Naive thymus-derived CD8-positive, alpha-beta T cell (primary cell): ENCODE measurements around the gene S100A5. TPM values are rescaled to one million over a fixed set of nuclear protein-coding genes. Genes with fewer than 3 reads are reported as not detected.
A peak's percentile ranks its signal among the peaks of the same experiment; 100 is the strongest.
"Not testable (repeated sequence)": the region's sequence is repeated elsewhere in the genome, so short reads cannot be mapped to it uniquely, and the experiment has no call there.

Experiments used
- ATAC-seq, 2 donors: fragments of 150-1000 bp; cut with Tn5 transposase in 1 of 2; sonication (Bioruptor Pico), chemical (Tn5 transposase) in 1 of 2; 1 replicate in 1 of 2; 2 replicates in 1 of 2; pipeline ENCODE4 v1.10.0; 2021; ENCODE audit warnings: mild to moderate bottlenecking in 2 of 2, moderate library complexity in 2 of 2
- POLR2A ChIA-PET: fragments of 350-600 bp; sonication (Branson Sonifier 250); formaldehyde crosslinking; loops from one replicate; lab custom pipeline; 2021; ENCODE audit warnings: antibody characterized with exemption; lab: Charles Lee
- DNase-seq, 10 donors: peaks; one replicate each; pipeline versions ENCODE4 v3.0.0 to v3.0.0-alpha.2; 2020 to 2022
- H3K27ac Mint-ChIP-seq, 10 donors: one replicate each; pipeline ENCODE4 v1.8.0; 2020 to 2022; ENCODE audit warnings: mild to moderate bottlenecking in 10 of 10, mixed read lengths in 10 of 10, moderate library complexity in 4 of 10, inconsistent platforms in 1 of 10
- H3K27me3 Mint-ChIP-seq, 5 donors: one replicate each; pipeline ENCODE4 v1.8.0; 2021 to 2022; ENCODE audit warnings: mixed read lengths in 5 of 5
- H3K36me3 Mint-ChIP-seq, 3 donors: one replicate each; pipeline ENCODE4 v1.8.0; 2020 to 2022; ENCODE audit warnings: mixed read lengths in 3 of 3, mild to moderate bottlenecking in 2 of 3, inconsistent platforms in 1 of 3
- H3K4me1 Mint-ChIP-seq, 4 donors: one replicate each; pipeline ENCODE4 v1.8.0; 2021 to 2022; ENCODE audit warnings: mixed read lengths in 4 of 4
- H3K4me3 Mint-ChIP-seq, 10 donors: one replicate each; pipeline ENCODE4 v1.8.0; 2020 to 2022; ENCODE audit warnings: mild to moderate bottlenecking in 10 of 10, mixed read lengths in 10 of 10, moderate library complexity in 6 of 10, inconsistent platforms in 1 of 10
- H3K9me3 Mint-ChIP-seq, 9 donors: one replicate each; pipeline ENCODE4 v1.8.0; 2020 to 2022; ENCODE audit warnings: mixed read lengths in 9 of 9, mild to moderate bottlenecking in 3 of 9, inconsistent platforms in 1 of 9, moderate library complexity in 1 of 9
- polyA plus RNA-seq, 3 donors: library from polyadenylated mRNA; unstranded; fragments of 300-500 nt; fragmentation: Illumina TruSeq; gene quantifications; one replicate each; pipeline ENCODE4 v1.2.3, GENCODE V29; 2021
- total RNA-seq, 8 experiments: library from RNA in 2 of 8; stranded (reverse) in 2 of 8; gene quantifications; one replicate each; pipeline ENCODE4 v1.2.3 and lab custom pipeline; 2021 to 2026

S100A5 gene
- total and polyA plus RNA-seq, 5 experiments from 2014 or later, result 0.63 to 1.4 (median 0.78) TPM; not detected in 2

- Mint-ChIP-seq H3K9me3 (no peaks in the 10 kb centered on the region), H3K27ac (peak within 1 kb of the TSS; percentile 8 to 96 (median 72)), H3K36me3 (no peaks in the 10 kb centered on the region), H3K4me1 (peaks cover 16 to 32% (median 28%) of the 10 kb centered on the region in 4 donors), H3K27me3 (peaks cover 0 to 4% (median 0%) of the 10 kb centered on the region in 5 donors), H3K4me3 (peak within 1 kb of the TSS in 7 of 10 donors; percentile 9 to 84 (median 51))
- POLR2A ChIA-PET, result interaction anchor here (0.6 to 4.1 kb wide), 8 partner anchors 20 to 68 kb away, joined by 3 to 25 read pairs (median 6); partner anchors contain the start of genes CHTOP, S100A4, S100A5 and S100A6
- peak; percentile 25 to 35 for ATAC-seq
- peak in 1 of 10 donors; percentile 30 for DNase-seq
Observed at GRCh38 chr1:153565529-153566374, 25.0 kb upstream of the S100A5 start, which contains the start of gene S100A2. Gene S100A2 (minus strand): TSS chr1:153565844. CDS start chr1:153563877, 1,967 bp downstream.

GRCh38 chr1:153563991-153564390, 23.3 kb upstream of the S100A5 start:
- no peaks in the 10 kb centered on the region for H3K36me3 Mint-ChIP-seq
- no peaks in the 10 kb centered on the region for H3K9me3 Mint-ChIP-seq
- peak overlapping the region in 3 of 10 donors; percentile 28 to 64 (median 29) for H3K27ac Mint-ChIP-seq
- H3K4me3 Mint-ChIP-seq, result no peak overlapping the region
- POLR2A ChIA-PET, result interaction anchor here (0.7 to 4.1 kb wide), 3 partner anchors 19 to 31 kb away, joined by 5 to 25 read pairs (median 9); partner anchors contain the start of gene S100A4
- ATAC-seq (no peak), DNase-seq (no peak)
- H3K27me3 Mint-ChIP-seq, result no peaks in the 10 kb centered on the region
- H3K4me1 Mint-ChIP-seq, result peaks cover 16 to 32% (median 28%) of the 10 kb centered on the region in 4 donors

DNA sequence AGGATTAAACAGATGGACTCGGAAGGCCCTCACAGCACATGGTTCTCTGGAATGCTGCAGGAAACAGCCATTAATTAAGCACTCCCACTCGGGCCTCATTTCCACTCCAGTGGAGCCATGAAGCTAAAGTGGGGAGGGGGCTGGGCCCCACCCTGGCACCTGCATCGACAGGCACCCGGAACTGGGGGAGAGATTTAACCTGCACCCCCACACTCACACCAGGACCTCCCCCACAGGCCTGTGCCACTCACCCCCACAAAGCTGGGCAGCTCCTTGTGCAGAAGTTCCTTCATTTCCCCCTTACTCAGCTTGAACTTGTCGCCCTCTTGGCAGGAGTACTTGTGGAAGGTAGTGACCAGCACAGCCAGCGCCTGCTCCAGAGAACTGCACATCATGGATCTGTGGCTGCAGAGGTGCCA, 22.8 kb upstream of the S100A5 start:
- DNase-seq, result no peak
- no peaks in the 10 kb centered on the region for H3K9me3 Mint-ChIP-seq
- H3K36me3 Mint-ChIP-seq, result no peaks in the 10 kb centered on the region
- no peak overlapping the region for H3K4me3 Mint-ChIP-seq
- peak overlapping the region in 4 of 10 donors; percentile 21 to 64 (median 28) for H3K27ac Mint-ChIP-seq
- peaks cover 12 to 29% (median 25%) of the 10 kb centered on the region in 4 donors for H3K4me1 Mint-ChIP-seq
- no peak for ATAC-seq
- H3K27me3 Mint-ChIP-seq, result no peaks in the 10 kb centered on the region
- POLR2A ChIA-PET, result interaction anchor here (2.3 to 4.1 kb wide), 2 partner anchors 18 to 31 kb away, joined by 9 to 25 read pairs; partner anchors contain the start of gene S100A4

DNA sequence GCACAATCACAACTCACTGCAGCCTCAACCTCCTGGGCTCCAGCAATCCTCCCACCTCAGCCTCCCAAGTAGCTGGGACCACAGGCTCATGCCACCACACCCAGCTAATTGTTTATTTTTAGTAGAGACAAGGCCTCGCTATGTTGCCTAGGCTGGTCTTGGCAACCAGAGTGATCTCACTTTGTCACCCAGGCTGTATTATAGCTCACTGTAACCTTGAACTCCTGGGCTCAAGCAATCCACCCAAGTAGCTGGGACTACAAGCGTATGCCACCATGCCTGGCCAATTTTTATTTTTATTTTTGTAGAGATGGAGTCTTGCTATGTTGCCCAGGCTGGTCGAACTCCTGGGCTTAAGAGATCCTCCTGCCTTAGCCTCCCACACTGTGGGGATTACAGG, 21.3 kb upstream of the S100A5 start:
- H3K4me3 Mint-ChIP-seq, ATAC-seq: not testable (repeated sequence)
- peak overlapping the region in 1 of 10 donors; percentile 9 for H3K27ac Mint-ChIP-seq

DNA sequence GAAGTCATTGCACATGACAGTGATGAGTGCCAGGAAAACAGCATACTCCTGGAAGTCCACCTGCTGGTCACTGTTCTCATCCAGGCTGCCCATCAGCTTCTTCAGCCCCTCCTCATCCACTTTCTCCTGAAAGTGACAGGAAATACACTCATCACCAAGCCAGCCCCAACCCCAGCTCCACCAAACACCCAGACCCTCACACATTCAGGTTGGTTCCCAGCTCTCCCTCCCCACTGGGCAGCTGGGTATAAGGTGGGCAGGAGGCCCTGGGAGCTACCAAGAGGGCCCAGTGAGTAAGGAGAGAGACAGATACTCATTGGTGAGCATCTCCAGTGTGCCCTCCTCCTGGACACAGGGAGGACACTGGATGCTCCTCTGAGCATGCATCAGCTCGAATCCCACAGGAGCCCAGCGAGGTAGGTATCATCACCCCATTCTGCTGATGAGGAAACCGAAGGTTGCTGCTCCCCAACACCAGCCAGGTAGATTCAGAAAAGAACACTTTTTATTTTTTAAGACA, 20.8 kb upstream of the S100A5 start:
- peaks cover 4 to 13% (median 9%) of the 10 kb centered on the region in 4 donors for H3K4me1 Mint-ChIP-seq
- no peak for ATAC-seq
- DNase-seq, result no peak
- no peak overlapping the region for H3K4me3 Mint-ChIP-seq
- no peaks in the 10 kb centered on the region for H3K9me3 Mint-ChIP-seq
- POLR2A ChIA-PET, result interaction anchor here (2.5 kb wide), 1 partner anchor 27 kb away, joined by 12 read pairs; the partner anchor contains the start of gene S100A6
- H3K27me3 Mint-ChIP-seq, result no peaks in the 10 kb centered on the region
- no peaks in the 10 kb centered on the region for H3K36me3 Mint-ChIP-seq
- H3K27ac Mint-ChIP-seq, result peak overlapping the region in 1 of 10 donors; percentile 9

More for the DNA sequence above, 21.3 kb upstream of the S100A5 start:
- not testable (repeated sequence) for H3K36me3 Mint-ChIP-seq, H3K9me3 Mint-ChIP-seq, H3K27me3 Mint-ChIP-seq, DNase-seq
- peaks cover 6 to 17% (median 14%) of the 10 kb centered on the region in 4 donors for H3K4me1 Mint-ChIP-seq
- POLR2A ChIA-PET, result interaction anchor here (2.3 to 2.5 kb wide), 2 partner anchors 17 to 27 kb away, joined by 9 to 12 read pairs; partner anchors contain the start of genes S100A4 and S100A6

- no peak overlapping the region for H3K4me3 Mint-ChIP-seq
- ATAC-seq (no peak), DNase-seq (no peak)
- peak overlapping the region in 2 of 10 donors; percentile 9 to 27 for H3K27ac Mint-ChIP-seq
- no peaks in the 10 kb centered on the region for H3K27me3 Mint-ChIP-seq
- no peaks in the 10 kb centered on the region for H3K36me3 Mint-ChIP-seq
- H3K9me3 Mint-ChIP-seq, result no peaks in the 10 kb centered on the region
- H3K4me1 Mint-ChIP-seq, result peaks cover 2 to 7% (median 4%) of the 10 kb centered on the region in 4 donors
- POLR2A ChIA-PET, result interaction anchor here (0.6 to 2.5 kb wide), 2 partner anchors 26 to 32 kb away, joined by 3 to 12 read pairs; partner anchors contain the start of gene S100A6
Observed at GRCh38 chr1:153560771-153561465, 20.2 kb upstream of the S100A5 start.

GRCh38 chr1:153560241-153560640, 19.5 kb upstream of the S100A5 start:
- Mint-ChIP-seq H3K27me3 (no peaks in the 10 kb centered on the region), H3K36me3 (no peaks in the 10 kb centered on the region), H3K4me1 (peaks cover 0 to 1% (median 0%) of the 10 kb centered on the region in 4 donors), H3K4me3 (no peak overlapping the region), H3K27ac (no peak overlapping the region), H3K9me3 (no peaks in the 10 kb centered on the region)
- no peak for DNase-seq
- POLR2A ChIA-PET, result interaction anchor here (0.6 to 2.5 kb wide), 2 partner anchors 26 to 31 kb away, joined by 3 to 12 read pairs; partner anchors contain the start of gene S100A6
- no peak for ATAC-seq

GRCh38 chr1:153557877-153558276, 17.1 kb upstream of the S100A5 start:
- Mint-ChIP-seq H3K4me1 (peaks cover 0 to 6% (median 5%) of the 10 kb centered on the region in 4 donors), H3K9me3 (no peaks in the 10 kb centered on the region), H3K27ac (no peak overlapping the region), H3K36me3 (no peaks in the 10 kb centered on the region), H3K4me3 (no peak overlapping the region), H3K27me3 (no peaks in the 10 kb centered on the region)
- no peak for ATAC-seq
- DNase-seq, result no peak
- POLR2A ChIA-PET, result interaction anchor here (0.7 to 1.6 kb wide), 2 partner anchors 13 to 239 kb away, joined by 4 to 7 read pairs; partner anchors contain the start of gene S100A4

- Mint-ChIP-seq H3K27ac (no peak overlapping the region), H3K9me3 (no peaks in the 10 kb centered on the region), H3K4me3 (no peak overlapping the region), H3K36me3 (no peaks in the 10 kb centered on the region), H3K4me1 (peaks cover 0 to 6% (median 5%) of the 10 kb centered on the region in 4 donors), H3K27me3 (no peaks in the 10 kb centered on the region)
- no peak for DNase-seq
- no peak for ATAC-seq
- POLR2A ChIA-PET, result interaction anchor here (0.6 to 1.6 kb wide), 3 partner anchors 12 to 21 kb away, joined by 3 to 7 read pairs (median 3); partner anchors contain the start of genes S100A4, S100A5 and S100A6
Observed at GRCh38 chr1:153556348-153556747, 15.6 kb upstream of the S100A5 start.

DNA sequence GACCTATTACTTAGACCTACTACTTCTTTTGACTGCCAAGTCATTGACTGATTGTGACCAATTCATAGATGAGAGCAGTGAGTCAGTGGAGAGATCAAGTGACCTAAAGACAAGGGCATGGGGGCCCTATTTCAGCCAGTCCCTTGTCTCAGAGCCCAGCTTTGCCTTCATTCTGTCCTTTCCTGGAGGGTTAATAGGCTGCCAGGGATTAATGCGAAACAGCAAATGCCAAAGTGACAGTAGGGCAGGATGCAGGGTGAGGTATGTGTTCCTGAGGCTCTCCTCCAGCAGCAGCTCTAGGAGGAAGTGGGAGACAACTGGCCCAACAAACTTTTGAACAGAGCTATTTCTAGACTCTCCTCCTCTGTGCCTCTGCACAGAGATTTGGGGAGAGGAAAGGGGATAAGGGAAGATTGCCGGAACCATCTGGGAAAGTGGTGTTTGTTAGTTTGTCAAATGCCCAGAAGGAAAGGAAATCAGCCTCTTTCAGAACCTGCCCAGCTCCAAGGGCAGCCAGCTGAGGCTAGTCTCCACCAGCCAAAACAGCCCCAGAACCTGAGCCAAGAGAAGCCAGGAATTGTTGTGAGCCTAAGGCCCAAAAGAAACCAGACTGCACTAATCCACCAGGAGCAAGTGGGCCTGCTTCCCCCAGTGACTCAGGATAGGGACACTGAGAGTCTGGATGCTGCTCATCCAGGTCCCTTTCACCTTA, 13.3 kb upstream of the S100A5 start:
- Mint-ChIP-seq H3K27ac (peak overlapping the region in 2 of 10 donors; percentile 10 to 25), H3K27me3 (no peaks in the 10 kb centered on the region), H3K4me3 (no peak overlapping the region), H3K36me3 (no peaks in the 10 kb centered on the region), H3K9me3 (no peaks in the 10 kb centered on the region), H3K4me1 (peaks cover 3 to 16% (median 12%) of the 10 kb centered on the region in 4 donors)
- POLR2A ChIA-PET, result interaction anchor here (0.5 to 1.4 kb wide), 4 partner anchors 9 to 172 kb away, joined by 3 to 5 read pairs (median 4); partner anchors contain the start of genes S100A4 and S100A6
- no peak for DNase-seq
- no peak for ATAC-seq

- Mint-ChIP-seq H3K9me3 (no peaks in the 10 kb centered on the region), H3K27ac (no peak overlapping the region), H3K27me3 (no peaks in the 10 kb centered on the region), H3K4me3 (no peak overlapping the region), H3K4me1 (peaks cover 8 to 22% (median 18%) of the 10 kb centered on the region in 4 donors), H3K36me3 (no peaks in the 10 kb centered on the region)
- ATAC-seq (no peak), DNase-seq (no peak)
- POLR2A ChIA-PET, result no interaction called here
Observed at GRCh38 chr1:153553096-153553495, 12.4 kb upstream of the S100A5 start.
